AG09319 (cell line): Measurements from ENCODE around the gene SCD.

Experiments
- DNase-seq: peaks from one replicate; pipeline ENCODE4 v3.0.0-alpha.2; 2010; ENCODE audit warnings: low read depth; ENCODE audit errors: extremely low read depth
- TF ChIP-seq, protein P1 (sequence below): IDR thresholded peaks from 2 replicates; pipeline ENCODE4 v1.5.1; 2011; ENCODE audit warnings: low read depth, mild to moderate bottlenecking, inconsistent platforms, low read length, moderate library complexity

SCD gene

DNA sequence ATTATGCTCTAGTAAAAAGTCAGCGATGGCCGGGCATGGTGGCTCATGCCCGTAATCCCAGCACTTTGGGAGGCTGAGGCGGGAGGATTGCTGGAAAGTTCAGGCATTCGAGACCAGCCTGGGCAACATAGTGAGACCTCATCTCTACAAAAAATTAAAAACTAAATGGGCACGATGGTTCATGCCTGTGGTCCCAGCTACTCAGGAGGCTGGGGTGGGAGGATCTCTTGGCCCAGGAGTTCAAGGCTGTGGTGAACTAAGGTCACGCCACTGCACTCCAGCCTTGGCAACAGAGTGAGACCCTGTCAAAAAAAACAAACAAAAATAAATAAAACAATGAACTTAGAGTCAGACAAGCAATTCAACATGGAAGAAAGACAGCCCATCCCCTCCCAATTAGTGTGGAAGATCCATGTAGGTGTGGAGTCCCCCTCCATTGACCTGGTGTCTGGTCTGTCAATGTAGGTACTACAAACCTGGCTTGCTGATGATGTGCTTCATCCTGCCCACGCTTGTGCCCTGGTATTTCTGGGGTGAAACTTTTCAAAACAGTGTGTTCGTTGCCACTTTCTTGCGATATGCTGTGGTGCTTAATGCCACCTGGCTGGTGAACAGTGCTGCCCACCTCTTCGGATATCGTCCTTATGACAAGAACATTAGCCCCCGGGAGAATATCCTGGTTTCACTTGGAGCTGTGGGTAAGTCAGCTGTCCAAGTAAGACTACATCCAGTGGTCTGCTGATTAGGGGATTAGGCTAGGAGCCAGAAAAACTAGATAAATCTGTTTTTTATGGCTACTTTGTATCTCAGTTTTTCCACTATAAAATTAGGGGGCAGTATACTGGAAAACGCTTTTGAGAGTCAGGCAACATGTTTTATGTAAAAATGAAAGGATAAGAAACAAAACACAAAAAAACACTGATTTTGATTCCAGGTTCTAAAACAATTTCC, 9.3 kb downstream of the SCD start:
- DNase-seq, result no peak
- TF ChIP-seq, protein P1, sequence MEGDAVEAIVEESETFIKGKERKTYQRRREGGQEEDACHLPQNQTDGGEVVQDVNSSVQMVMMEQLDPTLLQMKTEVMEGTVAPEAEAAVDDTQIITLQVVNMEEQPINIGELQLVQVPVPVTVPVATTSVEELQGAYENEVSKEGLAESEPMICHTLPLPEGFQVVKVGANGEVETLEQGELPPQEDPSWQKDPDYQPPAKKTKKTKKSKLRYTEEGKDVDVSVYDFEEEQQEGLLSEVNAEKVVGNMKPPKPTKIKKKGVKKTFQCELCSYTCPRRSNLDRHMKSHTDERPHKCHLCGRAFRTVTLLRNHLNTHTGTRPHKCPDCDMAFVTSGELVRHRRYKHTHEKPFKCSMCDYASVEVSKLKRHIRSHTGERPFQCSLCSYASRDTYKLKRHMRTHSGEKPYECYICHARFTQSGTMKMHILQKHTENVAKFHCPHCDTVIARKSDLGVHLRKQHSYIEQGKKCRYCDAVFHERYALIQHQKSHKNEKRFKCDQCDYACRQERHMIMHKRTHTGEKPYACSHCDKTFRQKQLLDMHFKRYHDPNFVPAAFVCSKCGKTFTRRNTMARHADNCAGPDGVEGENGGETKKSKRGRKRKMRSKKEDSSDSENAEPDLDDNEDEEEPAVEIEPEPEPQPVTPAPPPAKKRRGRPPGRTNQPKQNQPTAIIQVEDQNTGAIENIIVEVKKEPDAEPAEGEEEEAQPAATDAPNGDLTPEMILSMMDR, result no peak

DNA sequence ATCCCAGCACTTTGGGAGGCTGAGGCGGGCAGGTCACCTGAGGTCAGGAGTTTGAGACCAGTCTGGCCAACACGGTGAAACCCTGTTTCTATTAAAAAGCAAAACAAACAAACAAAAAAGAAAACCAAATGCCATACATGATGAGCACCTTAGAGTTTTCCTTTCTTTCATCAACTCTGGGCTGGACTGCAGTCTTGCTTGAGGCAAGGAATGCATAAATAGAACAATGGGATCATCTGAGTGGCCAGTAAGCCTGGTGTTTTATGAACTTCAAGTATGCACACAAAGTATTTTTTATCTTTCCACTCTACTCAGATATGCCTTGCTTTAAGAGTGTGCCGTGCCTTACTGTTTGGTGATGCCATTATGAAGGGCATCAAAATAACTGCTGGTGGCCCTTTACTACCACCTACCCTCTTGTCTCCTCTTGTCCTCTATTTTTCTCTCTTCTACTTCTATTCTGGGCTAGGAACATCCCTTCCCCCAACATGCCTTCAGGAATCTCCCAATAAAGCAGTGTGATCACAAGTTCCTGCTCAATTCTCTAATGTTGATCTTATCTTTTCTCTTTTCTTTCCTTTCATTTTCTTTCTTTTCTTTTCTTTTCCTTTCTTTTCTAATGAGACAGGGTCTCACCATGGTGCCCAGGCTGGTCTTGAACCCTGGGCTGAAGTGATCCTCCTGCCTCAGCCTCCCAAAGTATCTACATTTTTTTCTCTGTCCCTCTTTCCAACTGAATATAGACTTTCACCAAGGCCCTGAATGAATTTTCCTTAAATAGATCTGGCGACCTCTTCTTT, 10.2 kb downstream of the SCD start:
- TF ChIP-seq, protein P1, result no peak
- DNase-seq, result no peak

DNA sequence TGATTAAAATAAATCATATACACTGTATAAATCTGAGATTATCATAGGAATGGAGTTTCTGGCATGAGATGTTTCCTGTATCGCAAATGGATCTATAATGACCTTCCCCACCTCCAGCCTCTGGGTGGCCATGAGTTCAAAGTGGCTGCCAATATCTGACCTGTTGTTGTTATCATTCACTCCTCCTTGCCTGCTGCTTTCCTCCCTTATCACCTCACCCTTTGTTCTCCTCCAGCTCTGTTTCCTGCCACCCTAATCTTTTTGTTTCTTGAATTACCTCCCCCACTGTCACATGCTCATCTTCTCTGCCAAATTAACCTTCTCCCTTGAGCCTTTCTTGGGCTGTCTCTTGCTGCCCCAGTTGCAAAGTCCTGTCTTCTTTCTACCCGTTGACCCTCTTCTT, 12.0 kb downstream of the SCD start:
- TF ChIP-seq, protein P1, result no peak
- no peak for DNase-seq

DNA sequence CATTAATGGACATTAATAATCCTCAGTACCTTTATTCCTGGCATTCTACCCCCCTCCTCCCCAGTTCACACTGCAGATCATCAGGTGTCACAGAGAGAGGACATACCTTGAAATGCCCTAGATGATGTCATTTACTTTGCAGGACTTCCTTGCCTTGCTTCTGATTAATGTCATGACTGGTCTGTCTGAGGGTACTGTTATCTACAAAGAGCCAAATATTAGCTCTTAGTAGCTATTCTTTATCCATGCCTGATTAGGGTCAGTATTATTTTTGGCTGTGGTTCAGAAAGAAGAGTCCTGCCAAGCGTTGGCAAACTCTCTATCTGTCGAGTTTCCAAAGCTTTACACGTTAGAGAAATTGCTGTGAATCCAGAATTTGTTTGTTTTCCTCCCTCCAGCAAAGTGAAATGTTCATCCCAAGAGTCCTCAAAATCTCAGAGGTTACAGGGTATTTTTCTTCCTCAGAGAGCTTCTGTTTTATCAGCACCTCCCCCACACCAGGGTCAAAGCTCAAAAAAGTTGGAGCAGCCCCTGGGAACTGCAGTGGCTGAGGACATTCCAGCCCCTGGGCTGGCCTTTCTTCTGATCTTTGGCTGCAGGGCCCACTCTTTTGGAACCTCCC, 12.6 kb downstream of the SCD start:
- DNase-seq, result no peak
- TF ChIP-seq, protein P1, result no peak

DNA sequence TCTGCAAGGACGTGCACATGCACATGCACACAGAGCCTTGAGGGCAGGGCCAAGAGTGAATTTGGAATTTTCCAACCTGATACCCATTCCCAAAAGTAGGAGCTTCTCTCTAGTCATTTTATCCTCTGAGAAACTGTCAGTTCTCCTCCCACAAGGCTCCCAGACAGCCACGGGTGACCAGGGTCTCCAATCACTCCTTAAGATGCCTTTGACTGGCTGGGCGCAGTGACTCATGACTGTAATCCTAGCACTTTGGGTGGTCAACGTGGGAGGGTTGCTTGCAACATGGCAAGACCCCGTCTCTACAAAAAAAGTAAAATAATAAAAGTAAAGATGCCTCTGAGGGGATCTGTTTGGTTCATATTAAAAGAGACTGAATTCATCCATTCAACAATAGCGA, 13.2 kb downstream of the SCD start:
- no peak for DNase-seq
- TF ChIP-seq, protein P1, result no peak

DNA sequence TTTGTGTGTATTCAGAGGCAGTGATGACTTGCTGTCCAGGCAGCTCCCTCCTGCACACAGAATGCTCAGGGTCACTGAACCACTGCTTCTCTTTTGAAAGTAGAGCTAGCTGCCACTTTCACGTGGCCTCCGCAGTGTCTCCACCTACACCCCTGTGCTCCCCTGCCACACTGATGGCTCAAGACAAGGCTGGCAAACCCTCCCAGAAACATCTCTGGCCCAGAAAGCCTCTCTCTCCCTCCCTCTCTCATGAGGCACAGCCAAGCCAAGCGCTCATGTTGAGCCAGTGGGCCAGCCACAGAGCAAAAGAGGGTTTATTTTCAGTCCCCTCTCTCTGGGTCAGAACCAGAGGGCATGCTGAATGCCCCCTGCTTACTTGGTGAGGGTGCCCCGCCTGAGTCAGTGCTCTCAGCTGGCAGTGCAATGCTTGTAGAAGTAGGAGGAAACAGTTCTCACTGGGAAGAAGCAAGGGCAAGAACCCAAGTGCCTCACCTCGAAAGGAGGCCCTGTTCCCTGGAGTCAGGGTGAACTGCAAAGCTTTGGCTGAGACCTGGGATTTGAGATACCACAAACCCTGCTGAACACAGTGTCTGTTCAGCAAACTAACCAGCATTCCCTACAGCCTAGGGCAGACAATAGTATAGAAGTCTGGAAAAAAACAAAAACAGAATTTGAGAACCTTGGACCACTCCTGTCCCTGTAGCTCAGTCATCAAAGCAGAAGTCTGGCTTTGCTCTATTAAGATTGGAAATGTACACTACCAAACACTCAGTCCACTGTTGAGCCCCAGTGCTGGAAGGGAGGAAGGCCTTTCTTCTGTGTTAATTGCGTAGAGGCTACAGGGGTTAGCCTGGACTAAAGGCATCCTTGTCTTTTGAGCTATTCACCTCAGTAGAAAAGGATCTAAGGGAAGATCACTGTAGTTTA, 15.8 kb downstream of the SCD start:
- no peak for DNase-seq
- TF ChIP-seq, protein P1, result no peak
